MCF 10A (cell line): ENCODE data around the gene SH2B3. TPM values are rescaled to one million over a fixed set of nuclear protein-coding genes. Genes with fewer than 3 reads are reported as not detected.

ENCODE experiments used
- BruUV-seq: library from RNA; stranded (reverse); fragments of 400-500 nt; replicated peaks from 2 replicates; lab custom pipeline; 2021; lab: Mats Ljungman, UMichigan
- CTCF ChIA-PET: fragments of 300-600 bp; sonication (Branson Sonifier 250); formaldehyde crosslinking; extraction: SDS; loops from one replicate; lab custom pipeline; 2021; ENCODE audit warnings: antibody characterized with exemption, inconsistent platforms; lab: Yijun Ruan, JAX
- POLR2A ChIA-PET: fragments of 300-600, 350-650 bp; sonication (Branson Sonifier 250); formaldehyde crosslinking; extraction: SDS; loops from one replicate; lab custom pipeline; 2020; ENCODE audit warnings: antibody characterized with exemption, inconsistent platforms; lab: Yijun Ruan, JAX
- DNase-seq: peaks from one replicate; pipeline ENCODE4 v3.0.0-alpha.2; 2018; ENCODE audit not compliant: unreplicated experiment
- H3K27ac Mint-ChIP-seq: one replicate; pipeline ENCODE4 v1.8.0; 2022; ENCODE audit warnings: mild to moderate bottlenecking, low read depth, mixed read lengths; ENCODE audit not compliant: unreplicated experiment
- H3K27me3 Mint-ChIP-seq: one replicate; pipeline ENCODE4 v1.8.0; 2022; ENCODE audit warnings: mixed read lengths; ENCODE audit not compliant: insufficient read depth, unreplicated experiment
- H3K36me3 Mint-ChIP-seq: one replicate; pipeline ENCODE4 v1.8.0; 2022; ENCODE audit warnings: mild to moderate bottlenecking, moderate library complexity, mixed read lengths; ENCODE audit not compliant: insufficient read depth, unreplicated experiment
- H3K4me1 Mint-ChIP-seq: one replicate; pipeline ENCODE4 v1.8.0; 2022; ENCODE audit warnings: mixed read lengths; ENCODE audit not compliant: insufficient read depth, unreplicated experiment
- H3K4me3 Mint-ChIP-seq: one replicate; pipeline ENCODE4 v1.8.0; 2022; ENCODE audit warnings: mild to moderate bottlenecking, moderate library complexity, mixed read lengths; ENCODE audit not compliant: unreplicated experiment
- H3K9me3 Mint-ChIP-seq: one replicate; pipeline ENCODE4 v1.8.0; 2022; ENCODE audit warnings: mixed read lengths; ENCODE audit not compliant: unreplicated experiment
- intact Hi-C: fragments of 100-400 bp; cut with micrococcal nuclease; formaldehyde crosslinking; loops from 2 replicates; pipeline ENCODE4 v1.14.1; 2022
- total RNA-seq: library from RNA; stranded (reverse); gene quantifications from 2 replicates; pipeline ENCODE4 v1.2.3, GENCODE V29; 2022
- TF ChIP-seq, protein P1 (sequence below): fragments of 200-600 bp; IDR thresholded peaks from one replicate; pipeline ENCODE4 v1.8.0; 2022; ENCODE audit warnings: antibody characterized with exemption, mild to moderate bottlenecking; ENCODE audit not compliant: unreplicated experiment

The SH2B3 gene
- total RNA-seq, 1 experiment from 2014 or later = 5.1 TPM

DNA sequence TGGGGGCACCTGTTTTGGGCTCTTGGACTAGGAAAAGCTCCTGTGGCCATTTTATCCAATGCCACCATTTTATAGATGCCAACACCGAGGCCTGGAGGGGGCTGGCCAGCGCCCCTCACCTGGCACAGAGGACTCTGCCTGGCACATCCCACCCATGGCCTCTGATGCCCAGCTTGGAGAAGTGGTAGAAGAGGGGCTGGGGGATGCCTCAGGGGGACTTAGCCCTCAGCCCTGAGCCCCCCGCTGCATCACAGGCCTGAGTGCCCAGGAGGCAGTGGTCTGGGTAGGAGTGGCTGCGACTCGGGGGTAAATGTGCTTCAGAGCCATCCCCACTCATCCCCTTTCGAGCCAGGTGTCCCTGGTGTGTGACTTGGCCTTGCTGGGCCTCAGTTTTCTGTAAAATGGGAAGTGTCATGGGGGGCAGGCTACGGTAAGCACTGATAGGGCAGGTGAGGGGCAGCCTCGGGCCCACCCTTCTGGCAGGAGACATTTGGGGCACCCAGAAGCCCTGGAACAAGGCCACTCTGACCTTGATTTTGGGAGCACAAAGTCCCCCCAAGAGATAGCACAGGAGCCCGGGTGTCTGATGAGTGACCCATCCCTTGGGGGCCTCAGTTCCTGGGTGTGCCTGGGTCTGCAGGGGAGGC, 22.5 kb downstream of the SH2B3 start:
- ChIA-PET POLR2A (no interaction called here), CTCF (interaction anchor here (1.4 to 1.9 kb wide), 3 partner anchors 23 to 31 kb away, joined by 6 read pairs; no protein-coding TSS in a partner anchor)
- no peak overlapping the region for H3K4me3 Mint-ChIP-seq
- no TSS peak for BruUV-seq
- no peaks in the 10 kb centered on the region for H3K9me3 Mint-ChIP-seq
- H3K4me1 Mint-ChIP-seq = peaks cover 20% of the 10 kb centered on the region
- intact Hi-C loops = no loop called here
- no peaks in the 10 kb centered on the region for H3K27me3 Mint-ChIP-seq
- H3K36me3 Mint-ChIP-seq = no peaks in the 10 kb centered on the region
- no peak for DNase-seq
- peak overlapping the region; percentile 51 for H3K27ac Mint-ChIP-seq
- TF ChIP-seq, protein P1, sequence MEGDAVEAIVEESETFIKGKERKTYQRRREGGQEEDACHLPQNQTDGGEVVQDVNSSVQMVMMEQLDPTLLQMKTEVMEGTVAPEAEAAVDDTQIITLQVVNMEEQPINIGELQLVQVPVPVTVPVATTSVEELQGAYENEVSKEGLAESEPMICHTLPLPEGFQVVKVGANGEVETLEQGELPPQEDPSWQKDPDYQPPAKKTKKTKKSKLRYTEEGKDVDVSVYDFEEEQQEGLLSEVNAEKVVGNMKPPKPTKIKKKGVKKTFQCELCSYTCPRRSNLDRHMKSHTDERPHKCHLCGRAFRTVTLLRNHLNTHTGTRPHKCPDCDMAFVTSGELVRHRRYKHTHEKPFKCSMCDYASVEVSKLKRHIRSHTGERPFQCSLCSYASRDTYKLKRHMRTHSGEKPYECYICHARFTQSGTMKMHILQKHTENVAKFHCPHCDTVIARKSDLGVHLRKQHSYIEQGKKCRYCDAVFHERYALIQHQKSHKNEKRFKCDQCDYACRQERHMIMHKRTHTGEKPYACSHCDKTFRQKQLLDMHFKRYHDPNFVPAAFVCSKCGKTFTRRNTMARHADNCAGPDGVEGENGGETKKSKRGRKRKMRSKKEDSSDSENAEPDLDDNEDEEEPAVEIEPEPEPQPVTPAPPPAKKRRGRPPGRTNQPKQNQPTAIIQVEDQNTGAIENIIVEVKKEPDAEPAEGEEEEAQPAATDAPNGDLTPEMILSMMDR = no peak

DNA sequence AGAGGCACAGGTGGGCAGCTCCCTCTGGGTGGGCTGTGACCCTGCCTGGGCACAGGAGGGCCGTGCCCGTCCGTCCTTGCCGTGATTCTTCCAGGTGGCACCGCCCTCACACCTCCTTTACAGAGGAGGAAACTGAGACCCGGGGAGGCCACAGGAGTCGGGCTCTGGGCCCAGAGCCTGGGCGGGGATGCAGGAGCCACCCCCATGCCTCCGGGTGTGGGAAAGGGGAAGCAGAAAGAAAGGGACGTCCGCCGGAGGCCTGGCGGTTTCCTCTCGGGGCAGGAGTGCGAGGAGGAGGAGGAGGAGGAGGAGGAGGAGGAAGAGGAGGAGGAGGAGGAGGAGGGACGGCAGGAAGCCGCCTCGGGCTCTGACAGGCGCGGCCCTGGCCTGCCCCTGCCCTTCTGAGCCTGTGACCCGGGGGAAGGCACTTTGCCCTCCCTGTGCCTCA, 23.0 kb downstream of the SH2B3 start:
- CTCF ChIA-PET = interaction anchor here (1.4 to 1.8 kb wide), 3 partner anchors 21 to 32 kb away, joined by 4 to 6 read pairs (median 6); no protein-coding TSS in a partner anchor
- H3K4me1 Mint-ChIP-seq = peaks cover 20% of the 10 kb centered on the region

GRCh38 chr12:111429828-111430432, 24.2 kb downstream of the SH2B3 start:
- H3K9me3 Mint-ChIP-seq = no peaks in the 10 kb centered on the region
- no TSS peak for BruUV-seq
- H3K4me1 Mint-ChIP-seq = peaks cover 28% of the 10 kb centered on the region
- POLR2A ChIA-PET = interaction anchor here (0.6 to 0.7 kb wide), 3 partner anchors 22 to 662 kb away, joined by 3 to 4 read pairs (median 4); no protein-coding TSS in a partner anchor
- H3K27ac Mint-ChIP-seq = no peak overlapping the region
- intact Hi-C loops = no loop called here
- DNase-seq = no peak
- TF ChIP-seq, protein P1 = no peak
- no peak overlapping the region for H3K4me3 Mint-ChIP-seq
- no peaks in the 10 kb centered on the region for H3K36me3 Mint-ChIP-seq
- CTCF ChIA-PET = interaction anchor here (0.5 to 1.8 kb wide), 5 partner anchors 11 to 33 kb away, joined by 3 to 6 read pairs (median 4); no protein-coding TSS in a partner anchor
- H3K27me3 Mint-ChIP-seq = no peaks in the 10 kb centered on the region

More for the DNA sequence above, 23.0 kb downstream of the SH2B3 start:
- no peaks in the 10 kb centered on the region for H3K27me3 Mint-ChIP-seq
- H3K36me3 Mint-ChIP-seq = no peaks in the 10 kb centered on the region
- no peak for DNase-seq
- POLR2A ChIA-PET = no interaction called here
- peak overlapping the region; percentile 51 for H3K27ac Mint-ChIP-seq
- no peaks in the 10 kb centered on the region for H3K9me3 Mint-ChIP-seq
- no peak overlapping the region for H3K4me3 Mint-ChIP-seq
- TF ChIP-seq, protein P1 = no peak
- BruUV-seq = no TSS peak
- intact Hi-C loops = no loop called here
